RWPE2 (cell line): Measurements from ENCODE around the gene RGS16.

Source experiments
- ATAC-seq: fragments of 200-7000 bp; cut with Tn5 transposase; 3 replicates; pipeline ENCODE4 v1.9.1; 2021; ENCODE audit warnings: low read depth
- DNase-seq: peaks from one replicate; pipeline ENCODE4 v3.0.0-alpha.2; 2020; ENCODE audit warnings: low spot score
- H3K27ac ChIP-seq: fragments of 450-650 bp; 2 replicates; pipeline ENCODE4 v1.5.1; 2017; ENCODE audit warnings: mild to moderate bottlenecking; ENCODE audit not compliant: poor library complexity, severe bottlenecking
- H3K27me3 ChIP-seq: fragments of 250-450 bp; sonication (Bioruptor Pico); 2 replicates; pipeline ENCODE4 v1.5.1; 2021; ENCODE audit warnings: mild to moderate bottlenecking, moderate library complexity; ENCODE audit not compliant: insufficient read depth, poor library complexity, severe bottlenecking
- H3K36me3 ChIP-seq: fragments of 250-450 bp; sonication (Bioruptor Pico); 2 replicates; pipeline ENCODE4 v1.5.1; 2020; ENCODE audit warnings: low read depth, mild to moderate bottlenecking, moderate library complexity
- H3K4me1 ChIP-seq: fragments of 250-450 bp; sonication (Bioruptor Pico); 2 replicates; pipeline ENCODE4 v1.5.1; 2021; ENCODE audit warnings: mild to moderate bottlenecking, moderate library complexity; ENCODE audit not compliant: insufficient read depth, poor library complexity, severe bottlenecking
- H3K4me3 ChIP-seq: fragments of 250-450 bp; sonication (Bioruptor Pico); 2 replicates; pipeline ENCODE4 v1.5.1; 2021; ENCODE audit warnings: mild to moderate bottlenecking, moderate library complexity; ENCODE audit not compliant: severe bottlenecking
- H3K9me3 ChIP-seq: fragments of 250-450 bp; sonication (Bioruptor Pico); 2 replicates; pipeline ENCODE4 v1.5.1; 2021; ENCODE audit warnings: mild to moderate bottlenecking, moderate library complexity; ENCODE audit not compliant: severe bottlenecking
- CTCF ChIP-seq: fragments of 450-650 bp; IDR thresholded peaks from one replicate; pipeline ENCODE4 v1.5.1; 2017; ENCODE audit warnings: mild to moderate bottlenecking, moderate library complexity; ENCODE audit not compliant: poor library complexity, severe bottlenecking

RGS16 gene

GRCh38 chr1:182556279-182556678 is 47.9 kb downstream of the RGS16 start:
- ATAC-seq (peak; percentile 64), DNase-seq (no peak)
- Histone ChIP-seq H3K4me1 (no peaks in the 10 kb centered on the region), H3K9me3 (no peaks in the 10 kb centered on the region), H3K27ac (no peak overlapping the region), H3K36me3 (no peaks in the 10 kb centered on the region), H3K27me3 (no peaks in the 10 kb centered on the region), H3K4me3 (no peak overlapping the region)
- TF ChIP-seq CTCF: no peak

GRCh38 chr1:182555493-182555892 is 48.7 kb downstream of the RGS16 start:
- ATAC-seq: no peak
- Histone ChIP-seq H3K4me3 (no peak overlapping the region), H3K9me3 (no peaks in the 10 kb centered on the region), H3K27me3 (no peaks in the 10 kb centered on the region), H3K27ac (no peak overlapping the region), H3K36me3 (no peaks in the 10 kb centered on the region), H3K4me1 (no peaks in the 10 kb centered on the region)
- no peak for DNase-seq
- TF ChIP-seq CTCF: no peak

- TF ChIP-seq CTCF: no peak
- DNase-seq (no peak), ATAC-seq (no peak)
- Histone ChIP-seq H3K4me1 (no peaks in the 10 kb centered on the region), H3K4me3 (no peak overlapping the region), H3K27ac (no peak overlapping the region), H3K36me3 (no peaks in the 10 kb centered on the region), H3K9me3 (no peaks in the 10 kb centered on the region), H3K27me3 (no peaks in the 10 kb centered on the region)
These were observed 51.7 kb downstream of the RGS16 start for GRCh38 chr1:182552527-182552926.

- no peak overlapping the region for H3K27ac ChIP-seq
- no peaks in the 10 kb centered on the region for H3K36me3 ChIP-seq
- H3K4me1 ChIP-seq: no peaks in the 10 kb centered on the region
- no peak overlapping the region for H3K4me3 ChIP-seq
- ATAC-seq (no peak), DNase-seq (no peak)
- TF ChIP-seq CTCF: no peak
- H3K9me3 ChIP-seq: no peaks in the 10 kb centered on the region
- peaks cover 4% of the 10 kb centered on the region for H3K27me3 ChIP-seq
These were observed 54.4 kb downstream of the RGS16 start for GRCh38 chr1:182549811-182550210.

- no peak overlapping the region for H3K27ac ChIP-seq
- H3K36me3 ChIP-seq: no peaks in the 10 kb centered on the region
- peaks cover 7% of the 10 kb centered on the region for H3K27me3 ChIP-seq
- no peak overlapping the region for H3K4me3 ChIP-seq
- no peak for TF ChIP-seq CTCF
- ATAC-seq: no peak
- H3K9me3 ChIP-seq: no peaks in the 10 kb centered on the region
- H3K4me1 ChIP-seq: no peaks in the 10 kb centered on the region
- DNase-seq: no peak
These were observed 54.8 kb downstream of the RGS16 start for GRCh38 chr1:182549346-182549745.
